Activated naive CD4-positive, alpha-beta T cell treated with Interleukin-2 at 50 U/mL for 16 hours (primary cell): ENCODE measurements around the gene RPL36.
"Not testable (repeated sequence)": the region's sequence is repeated elsewhere in the genome, so short reads cannot be mapped to it uniquely, and the experiment has no call there.

Source experiments
- DNase-seq: peaks from one replicate; pipeline ENCODE4 v3.0.0-alpha.2; 2020

The RPL36 gene

DNA sequence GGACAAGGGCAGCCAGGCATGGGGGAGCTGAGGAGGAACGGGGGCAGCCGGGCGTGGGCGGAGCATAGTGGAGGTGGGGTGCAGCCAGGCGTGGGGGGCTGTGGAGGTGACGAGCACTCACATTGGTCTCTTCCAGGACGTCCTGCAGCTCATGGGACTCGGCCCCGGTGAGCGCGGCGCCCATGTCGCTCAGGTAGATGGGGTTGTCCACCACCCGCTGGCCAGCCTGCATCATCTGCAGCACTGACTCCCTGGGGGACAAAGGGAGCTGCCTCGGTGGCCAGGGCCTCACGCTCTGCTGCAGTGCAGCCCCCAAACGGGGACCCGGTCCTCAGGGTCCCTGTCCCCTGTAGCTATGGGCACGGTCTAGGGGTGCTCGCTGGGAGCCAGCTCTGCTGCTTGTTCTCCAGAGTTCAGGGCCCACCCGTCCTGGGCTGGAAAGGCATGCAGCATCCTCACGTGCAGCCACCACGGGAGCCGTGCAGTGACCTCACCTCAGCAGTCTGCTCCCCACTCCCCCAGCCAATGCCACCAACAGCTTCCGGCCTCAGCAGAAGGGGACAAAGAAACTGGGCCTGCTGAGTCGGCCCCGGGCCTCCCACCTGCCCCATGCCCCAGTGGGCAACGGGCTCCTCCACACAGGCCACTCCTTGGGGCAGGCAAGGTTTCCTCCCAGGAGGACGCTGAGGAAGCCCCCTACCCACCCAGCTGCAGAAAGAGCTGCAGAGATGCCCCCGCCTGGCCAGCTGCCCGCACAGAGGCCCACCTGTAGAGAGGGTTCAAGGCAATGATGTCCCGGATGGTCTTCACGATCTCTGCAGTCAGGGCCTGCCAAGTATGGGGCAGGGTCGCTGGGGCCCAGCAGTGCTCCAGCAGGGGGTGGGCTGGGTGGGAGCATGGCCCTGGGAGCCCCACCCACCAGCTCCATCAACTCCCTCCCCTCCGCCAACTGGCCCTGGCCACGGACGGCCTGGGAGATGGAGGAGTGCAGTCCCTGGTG lies 17.8 kb downstream of the RPL36 start:
- DNase-seq = no peak

DNA sequence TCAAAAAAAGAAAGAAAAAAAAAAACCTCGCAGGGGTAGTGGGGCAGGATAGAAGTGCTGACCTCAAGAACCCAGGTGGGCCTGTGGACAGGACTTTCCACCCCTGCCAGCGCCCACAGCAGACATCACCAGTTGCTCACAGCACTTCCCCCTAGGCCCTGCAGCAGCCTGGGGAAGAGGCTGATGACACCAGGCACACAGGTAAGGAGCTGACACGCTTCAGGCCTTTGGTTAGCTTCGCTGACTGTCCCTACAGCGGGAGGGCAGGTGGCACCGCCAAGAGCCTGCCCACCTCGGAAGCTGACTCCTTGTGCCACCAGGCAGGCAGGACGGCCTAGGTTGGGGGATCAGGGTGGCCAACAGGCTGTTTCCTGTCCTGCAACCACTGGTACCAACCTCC lies 20.9 kb downstream of the RPL36 start:
- DNase-seq = no peak

DNA sequence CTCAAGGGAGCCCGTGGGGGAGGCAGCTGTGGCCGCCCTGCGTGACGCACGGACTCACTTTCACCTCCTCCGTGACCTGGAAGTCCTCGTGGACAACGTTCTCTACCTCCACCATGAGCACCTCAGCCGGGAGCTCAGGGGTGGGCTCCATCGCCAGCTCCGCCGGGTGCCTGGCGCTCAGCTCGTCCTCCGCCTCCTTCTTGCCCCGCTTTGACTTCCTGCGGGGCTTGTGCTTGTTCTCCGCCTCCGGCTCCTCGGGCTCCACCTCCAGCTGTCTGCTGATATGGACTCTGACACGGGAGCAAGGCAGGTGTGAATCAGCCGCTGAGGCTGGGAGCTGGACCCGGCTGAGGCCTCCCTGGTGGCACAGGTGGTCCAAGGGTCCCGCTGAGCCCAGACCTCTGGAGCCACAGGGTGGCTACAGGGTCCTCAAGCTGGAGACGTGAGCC lies 21.6 kb downstream of the RPL36 start:
- DNase-seq = no peak

DNA sequence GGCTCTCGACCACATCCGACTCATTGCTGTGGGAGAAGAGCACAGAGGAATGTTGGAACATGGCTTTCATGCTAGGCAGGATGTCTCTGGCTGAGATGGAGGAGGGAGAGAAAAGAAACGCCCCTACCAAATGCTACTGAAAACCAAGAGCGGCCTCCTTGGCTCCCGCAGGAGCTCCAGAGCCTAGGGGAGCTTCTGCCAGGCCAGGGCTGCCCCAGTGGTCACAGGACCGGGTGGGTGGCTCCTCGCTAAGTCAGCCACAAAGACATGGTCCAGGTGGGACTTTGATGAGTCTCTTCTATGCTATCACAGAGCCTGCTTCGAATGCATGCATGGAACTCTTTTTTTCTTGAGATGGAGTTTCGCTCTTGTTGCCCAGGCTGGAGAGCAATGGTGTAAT lies 23.1 kb downstream of the RPL36 start:
- no peak for DNase-seq

DNA sequence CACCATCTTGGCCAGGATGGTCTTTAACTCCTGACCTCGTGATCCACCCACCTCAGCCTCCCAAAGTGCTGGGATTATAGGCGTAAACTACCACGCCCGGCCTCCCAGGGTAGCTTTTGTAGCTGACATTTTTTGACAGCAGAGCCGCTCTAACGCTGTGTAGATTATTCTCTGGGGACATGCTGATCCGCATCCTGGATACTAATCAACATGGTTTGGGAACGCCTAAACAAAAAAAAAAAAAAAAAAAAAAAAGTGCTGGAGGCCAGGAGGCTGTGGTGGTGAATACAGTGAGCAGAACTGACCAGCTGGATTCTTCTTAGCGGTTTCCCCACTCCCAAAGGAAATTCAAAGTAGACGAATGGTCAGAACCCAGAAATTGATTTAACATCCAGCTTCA lies 24.7 kb downstream of the RPL36 start:
- DNase-seq = no peak

DNA sequence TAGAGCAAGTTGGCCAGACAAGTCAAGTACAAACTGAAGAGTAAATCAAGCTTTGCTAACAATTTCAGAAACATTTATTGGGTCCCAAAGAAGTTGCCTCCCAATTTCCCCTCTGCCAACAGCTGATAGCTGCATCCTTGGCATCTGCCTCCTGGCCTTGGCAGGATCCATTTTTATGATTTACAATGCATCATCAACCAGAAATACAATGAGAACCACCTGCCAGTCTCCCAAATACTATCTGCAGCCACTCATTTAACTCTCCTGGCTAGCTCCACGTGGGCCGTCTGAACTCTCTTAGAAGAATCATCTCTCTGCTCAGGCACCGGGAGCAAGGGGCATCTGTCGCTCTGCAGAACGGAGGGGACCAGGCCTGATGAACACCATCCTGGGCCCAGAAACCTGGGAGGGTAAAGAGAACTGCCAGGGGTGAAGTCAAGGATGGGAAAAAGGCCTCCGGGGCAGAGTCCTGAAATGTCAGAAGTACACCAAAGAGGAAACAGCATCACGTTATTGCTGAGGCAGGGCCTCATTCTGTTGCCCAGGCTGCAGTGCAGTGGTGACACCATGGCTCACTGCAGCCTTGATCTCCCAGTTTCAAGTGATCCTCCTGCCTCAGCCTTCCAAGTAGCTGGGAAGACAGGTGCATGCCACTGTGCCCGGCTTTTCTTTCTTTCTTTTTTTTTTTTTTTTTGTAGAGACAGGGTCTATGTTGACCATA lies 27.3 kb downstream of the RPL36 start:
- no peak for DNase-seq

DNA sequence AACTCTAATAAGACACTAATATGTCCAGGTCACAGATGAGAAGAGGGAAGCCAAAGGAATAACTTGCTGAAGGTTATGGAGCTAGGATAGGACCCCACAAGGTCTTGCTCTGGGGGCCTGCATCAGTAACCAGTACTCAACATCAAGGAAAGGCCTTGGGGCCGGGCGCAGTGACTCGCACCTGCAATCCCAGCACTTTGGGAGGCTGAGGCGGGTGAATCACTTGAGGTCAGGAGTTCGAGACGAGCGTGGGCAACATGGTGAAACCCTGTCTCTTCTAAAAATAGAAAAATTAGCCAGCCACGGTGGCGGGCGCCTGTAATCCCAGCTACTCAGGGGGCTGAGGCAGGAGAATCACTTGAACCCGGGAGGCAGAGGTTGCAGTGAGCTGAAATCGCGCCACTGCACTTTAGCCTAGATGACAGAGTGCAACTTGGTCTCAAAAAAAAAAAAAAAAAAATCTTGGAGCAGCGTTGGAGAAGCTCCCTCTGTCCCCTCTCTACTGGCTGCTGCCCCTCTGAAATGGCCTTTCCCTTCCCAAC lies 28.0 kb downstream of the RPL36 start:
- DNase-seq = peak; percentile 77

DNA sequence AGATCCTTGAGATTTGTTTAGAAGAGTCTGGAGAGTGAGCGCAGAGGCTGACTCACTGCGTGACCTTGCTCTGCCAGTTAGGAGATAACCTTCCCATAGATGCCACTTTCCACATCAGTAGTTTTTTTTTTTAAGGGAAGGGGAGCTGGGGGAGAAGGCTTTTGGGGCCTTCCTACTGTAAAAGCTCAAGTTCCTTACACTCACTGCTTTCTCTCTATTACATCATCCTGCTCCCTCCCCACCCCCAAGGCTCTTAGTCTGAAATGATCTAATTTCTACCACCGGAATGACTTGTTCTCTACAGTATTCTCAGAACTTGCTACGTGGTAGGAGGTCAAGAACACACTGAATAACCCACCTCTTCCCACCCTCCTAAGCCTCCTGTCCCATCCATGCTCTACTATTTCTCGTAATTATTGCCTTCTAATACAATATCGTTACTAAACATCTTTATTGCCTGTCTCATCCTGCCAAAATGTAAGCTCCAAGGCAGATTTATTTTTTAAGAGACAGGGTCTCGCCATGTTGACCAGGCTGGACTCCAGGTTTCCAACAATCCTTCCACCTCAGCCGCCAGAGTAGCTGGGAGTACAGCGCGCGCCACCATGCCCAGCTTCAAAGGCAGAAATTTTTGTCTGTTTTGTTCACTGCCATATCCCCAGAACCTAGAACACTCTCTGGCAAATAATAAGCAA lies 28.6 kb downstream of the RPL36 start:
- DNase-seq = peak; percentile 70

DNA sequence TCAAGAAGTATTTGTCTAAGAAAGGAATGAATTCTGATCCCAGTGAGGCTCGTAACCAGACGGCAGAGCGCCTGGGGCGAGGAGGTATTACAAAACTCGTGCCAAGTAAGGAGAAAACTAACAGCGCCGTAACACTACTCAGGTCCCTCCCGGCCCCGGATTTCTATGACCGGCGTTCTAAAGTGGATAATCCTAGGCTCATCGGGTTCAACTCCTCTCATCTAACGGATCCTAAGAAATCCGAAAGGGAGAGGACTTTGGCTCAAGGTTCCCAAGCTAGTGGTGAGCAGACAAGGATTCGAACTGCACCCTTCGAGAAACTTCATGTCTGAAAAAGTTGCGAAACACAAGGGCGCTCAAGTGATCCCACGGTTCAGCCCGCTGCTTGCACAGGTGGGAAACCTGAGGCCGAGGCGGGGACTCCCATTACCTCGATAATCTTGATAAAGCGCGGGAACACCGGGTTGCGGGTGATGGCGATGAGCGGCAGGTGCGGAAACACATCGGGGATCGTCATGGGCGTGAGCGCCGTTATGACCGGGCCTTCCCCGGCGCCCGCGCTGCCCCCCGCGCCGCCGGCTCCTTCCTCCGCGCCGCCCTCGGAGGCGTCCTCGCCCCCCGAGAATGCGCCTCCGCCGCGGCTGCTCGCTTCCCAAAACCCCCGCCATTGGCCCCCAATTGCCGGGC lies 29.3 kb downstream of the RPL36 start:
- peak; percentile 33 for DNase-seq

DNA sequence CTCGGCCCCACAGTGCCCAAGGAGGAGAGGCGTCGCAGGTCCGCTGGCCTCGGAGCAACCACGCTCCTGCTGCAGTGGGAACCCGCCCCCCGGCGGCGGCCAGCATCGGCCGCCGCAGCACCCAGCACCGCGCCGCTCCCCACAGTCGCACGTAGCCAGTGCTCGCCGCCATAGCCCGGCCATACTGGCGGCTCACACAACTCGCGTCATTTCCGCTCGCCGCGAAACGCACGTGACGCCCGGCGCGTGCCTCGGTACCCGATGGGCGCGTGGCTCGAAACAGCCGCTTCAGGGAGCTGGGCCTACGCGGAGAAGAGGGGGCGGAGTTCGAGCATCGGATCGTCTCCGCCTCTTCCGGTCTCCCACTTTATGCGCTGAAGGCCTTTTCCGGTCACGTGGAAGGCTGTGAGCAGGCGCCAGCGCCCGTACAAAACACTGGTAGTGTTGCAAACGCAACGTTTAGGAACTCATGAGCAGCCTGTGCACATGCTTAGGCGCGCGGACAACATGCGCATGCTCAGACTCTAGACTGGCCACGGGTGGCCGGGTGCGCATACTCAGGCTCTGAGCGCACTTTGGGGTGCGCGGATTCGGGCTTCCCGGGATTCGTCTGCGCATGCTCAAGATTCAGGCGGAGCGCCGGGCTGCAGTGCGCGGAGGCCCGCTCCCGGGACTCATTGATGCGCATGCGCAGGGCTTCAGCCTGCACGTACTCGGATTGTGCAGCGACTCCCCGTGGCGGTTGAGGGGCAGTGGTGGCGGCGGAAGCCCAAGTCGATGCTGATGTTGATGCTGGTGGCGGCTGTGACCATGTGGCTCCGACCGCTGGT lies 30.1 kb downstream of the RPL36 start, which contains the start of the genes CATSPERD and LONP1:
Gene CATSPERD (plus strand): TSS at position 677 of the 830 bp plus-strand sequence. CDS start 101 bp downstream, at position 778.
Gene LONP1 (minus strand): TSS at position 186 of the 830 bp plus-strand sequence. CDS start 14 bp downstream, at position 172.
- DNase-seq = peak; percentile 98

DNA sequence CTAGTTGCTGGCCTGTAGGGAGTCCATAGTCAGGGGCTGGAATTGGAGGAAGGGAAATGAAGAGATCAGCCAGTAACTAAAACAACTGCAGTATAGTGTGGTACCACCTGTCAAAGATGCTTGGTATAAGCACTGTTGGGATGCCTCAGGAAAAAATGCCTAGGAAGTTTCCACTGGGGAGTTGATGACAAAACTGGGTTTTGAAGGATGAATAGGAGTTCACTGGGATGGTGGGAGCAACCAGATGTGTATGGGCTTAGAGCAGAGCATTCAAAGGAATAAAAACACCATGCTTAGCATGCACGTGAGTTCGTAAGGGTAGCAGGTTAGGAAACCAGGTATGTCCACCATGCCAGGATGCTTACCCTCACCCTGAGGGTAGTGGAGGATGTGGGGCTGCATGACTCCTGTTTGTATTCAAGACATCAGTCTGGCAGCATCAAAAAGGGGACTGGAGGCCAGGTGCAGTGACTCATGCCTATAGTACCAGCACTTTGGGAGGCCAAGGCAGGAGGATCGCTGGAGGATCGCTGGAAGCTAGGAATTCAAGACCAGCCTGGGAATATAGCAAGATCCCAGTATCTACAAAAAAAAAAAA lies 37.5 kb downstream of the RPL36 start:
- DNase-seq = no peak

DNA sequence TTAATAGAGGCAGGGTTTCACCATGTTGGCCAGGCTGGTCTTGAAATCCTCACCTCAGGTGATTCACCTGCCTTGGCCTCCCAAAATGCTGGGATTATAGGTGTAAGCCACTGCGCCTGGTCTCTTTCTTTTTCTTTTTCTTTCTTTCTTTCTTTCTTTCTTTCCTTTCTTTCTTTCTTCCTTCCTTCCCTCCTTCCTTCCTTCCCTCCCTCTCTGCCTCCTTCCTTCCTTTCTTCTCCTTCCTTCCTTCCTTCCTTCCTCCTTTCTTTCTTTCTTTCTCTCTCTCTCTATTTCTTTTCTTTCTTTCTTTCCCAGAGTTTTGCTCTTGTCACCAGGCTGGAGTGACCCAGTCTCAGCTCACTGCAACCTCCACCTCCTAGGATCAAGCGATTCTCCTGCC lies 43.1 kb downstream of the RPL36 start:
- not testable (repeated sequence) for DNase-seq

DNA sequence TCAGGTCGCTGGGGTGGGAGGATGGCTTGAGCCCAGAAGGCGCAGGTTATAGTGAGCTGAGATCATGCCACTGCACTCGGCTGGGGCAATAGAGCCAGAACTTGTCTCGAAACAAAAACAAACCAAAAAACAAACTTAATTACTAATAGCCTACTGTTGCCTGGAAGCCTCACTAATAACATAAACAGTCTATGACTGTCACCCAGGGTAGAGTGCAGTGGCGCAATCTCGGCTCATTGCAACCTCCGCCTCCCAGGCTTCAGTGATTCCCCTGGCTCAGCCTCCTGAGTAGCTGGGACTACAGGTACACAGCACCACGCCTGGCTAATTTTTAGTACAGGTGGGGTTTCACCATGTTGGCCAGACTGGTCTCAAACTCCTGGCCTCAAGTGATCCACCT lies 48.3 kb downstream of the RPL36 start:
- no peak for DNase-seq
